ENCODE data around the gene ITPK1. TPM values are rescaled to one million over a fixed set of nuclear protein-coding genes. Genes with fewer than 3 reads are reported as not detected.

The ITPK1 gene
- total and polyA plus RNA-seq, 10 of the 15 experiments (the other 5 are each of a cell fraction or from before 2014, with no cell fraction given): 1.3 to 73.2 (median 27.0) TPM

DNA sequence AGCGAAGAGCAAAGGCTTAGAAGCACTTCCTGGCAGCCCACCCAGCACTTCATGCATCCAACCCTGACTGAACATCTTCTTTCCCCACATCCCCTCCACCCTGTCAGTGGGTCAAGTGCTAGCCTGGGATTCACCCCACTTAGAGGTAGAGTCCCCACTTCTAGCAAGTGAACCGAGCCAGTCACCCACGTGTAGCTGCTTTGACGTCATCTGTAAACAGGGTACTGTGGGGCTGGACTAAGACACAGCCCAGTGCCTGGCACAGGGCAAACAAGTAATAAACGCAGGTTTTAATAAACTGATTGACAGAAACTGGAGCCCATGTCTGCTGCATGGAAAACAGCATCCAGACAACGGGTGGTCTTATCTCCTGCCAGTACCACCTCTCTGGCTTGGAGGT is 61.7 kb downstream of the ITPK1 start (continued):
- TF ChIP-seq, protein P1, sequence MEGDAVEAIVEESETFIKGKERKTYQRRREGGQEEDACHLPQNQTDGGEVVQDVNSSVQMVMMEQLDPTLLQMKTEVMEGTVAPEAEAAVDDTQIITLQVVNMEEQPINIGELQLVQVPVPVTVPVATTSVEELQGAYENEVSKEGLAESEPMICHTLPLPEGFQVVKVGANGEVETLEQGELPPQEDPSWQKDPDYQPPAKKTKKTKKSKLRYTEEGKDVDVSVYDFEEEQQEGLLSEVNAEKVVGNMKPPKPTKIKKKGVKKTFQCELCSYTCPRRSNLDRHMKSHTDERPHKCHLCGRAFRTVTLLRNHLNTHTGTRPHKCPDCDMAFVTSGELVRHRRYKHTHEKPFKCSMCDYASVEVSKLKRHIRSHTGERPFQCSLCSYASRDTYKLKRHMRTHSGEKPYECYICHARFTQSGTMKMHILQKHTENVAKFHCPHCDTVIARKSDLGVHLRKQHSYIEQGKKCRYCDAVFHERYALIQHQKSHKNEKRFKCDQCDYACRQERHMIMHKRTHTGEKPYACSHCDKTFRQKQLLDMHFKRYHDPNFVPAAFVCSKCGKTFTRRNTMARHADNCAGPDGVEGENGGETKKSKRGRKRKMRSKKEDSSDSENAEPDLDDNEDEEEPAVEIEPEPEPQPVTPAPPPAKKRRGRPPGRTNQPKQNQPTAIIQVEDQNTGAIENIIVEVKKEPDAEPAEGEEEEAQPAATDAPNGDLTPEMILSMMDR (IDR thresholded peaks at IDR 0.05 in 2 of 3, conservative IDR thresholded peaks at IDR 0.05 in 1 of 3; ENCODE audit: control insufficient read depth in 2 of 3, extremely low read depth in 1 of 3, insufficient read depth in 1 of 3, low read depth in 3 of 3, low read length in 3 of 3): no peak
- no peak for TF ChIP-seq ZNF622 (IDR thresholded peaks at IDR 0.05)
- TF ChIP-seq, protein P2, sequence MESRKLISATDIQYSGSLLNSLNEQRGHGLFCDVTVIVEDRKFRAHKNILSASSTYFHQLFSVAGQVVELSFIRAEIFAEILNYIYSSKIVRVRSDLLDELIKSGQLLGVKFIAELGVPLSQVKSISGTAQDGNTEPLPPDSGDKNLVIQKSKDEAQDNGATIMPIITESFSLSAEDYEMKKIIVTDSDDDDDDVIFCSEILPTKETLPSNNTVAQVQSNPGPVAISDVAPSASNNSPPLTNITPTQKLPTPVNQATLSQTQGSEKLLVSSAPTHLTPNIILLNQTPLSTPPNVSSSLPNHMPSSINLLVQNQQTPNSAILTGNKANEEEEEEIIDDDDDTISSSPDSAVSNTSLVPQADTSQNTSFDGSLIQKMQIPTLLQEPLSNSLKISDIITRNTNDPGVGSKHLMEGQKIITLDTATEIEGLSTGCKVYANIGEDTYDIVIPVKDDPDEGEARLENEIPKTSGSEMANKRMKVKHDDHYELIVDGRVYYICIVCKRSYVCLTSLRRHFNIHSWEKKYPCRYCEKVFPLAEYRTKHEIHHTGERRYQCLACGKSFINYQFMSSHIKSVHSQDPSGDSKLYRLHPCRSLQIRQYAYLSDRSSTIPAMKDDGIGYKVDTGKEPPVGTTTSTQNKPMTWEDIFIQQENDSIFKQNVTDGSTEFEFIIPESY (IDR thresholded peaks at IDR 0.05): no peak
- no peak for TF ChIP-seq POLR2AphosphoS5 (IDR thresholded peaks at IDR 0.05; ENCODE audit: low read length)

DNA sequence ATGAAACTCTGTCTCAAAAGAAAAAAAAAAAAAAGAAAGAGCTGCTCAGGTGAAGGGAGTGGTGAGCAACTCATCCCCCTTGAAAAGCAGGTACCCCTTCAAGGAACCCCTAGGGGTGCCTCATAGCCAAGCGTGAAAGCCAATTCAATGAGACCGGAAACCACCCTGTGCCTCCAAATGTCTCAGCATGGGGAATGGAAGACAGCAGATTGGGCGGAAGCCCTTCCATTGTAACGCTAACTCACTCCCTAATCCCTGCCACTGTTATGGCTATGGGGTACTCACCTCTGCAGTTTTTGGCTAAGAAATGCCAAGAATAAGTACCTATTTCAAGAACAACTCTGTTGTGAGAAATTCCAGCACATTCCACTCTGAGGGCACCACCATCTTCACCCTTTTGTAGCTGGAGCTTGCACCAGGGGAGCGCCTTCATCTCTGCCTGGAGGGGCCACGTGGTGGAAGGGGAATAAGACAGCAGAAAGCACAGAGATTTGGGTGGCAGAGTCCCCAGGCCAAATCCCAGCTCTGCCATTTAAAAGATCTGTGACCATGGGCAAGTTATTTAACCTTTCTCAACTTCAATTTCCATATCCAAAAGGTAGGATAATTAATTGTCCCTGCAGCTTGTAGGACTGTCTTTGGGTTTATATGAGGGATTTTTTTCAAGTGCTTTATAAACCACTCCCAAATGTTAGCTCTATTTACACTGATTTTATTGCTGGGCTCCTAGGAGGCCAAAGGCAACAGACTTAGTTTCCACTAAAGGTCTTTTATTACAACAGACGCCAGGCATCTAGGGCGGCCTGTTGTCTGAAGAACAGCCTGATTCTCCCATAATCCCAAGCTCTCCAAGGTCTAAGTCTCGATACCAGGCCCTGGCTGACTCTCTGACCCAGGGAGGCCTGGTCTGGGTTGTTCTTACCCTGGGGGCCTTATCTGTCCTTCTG is 63.9 kb downstream of the ITPK1 start:
- Histone ChIP-seq H3K27me3 (replicated peaks in 1 of 2; ENCODE audit: control insufficient read depth in 2 of 2, insufficient read depth in 2 of 2, low read length in 1 of 2) (no peaks in the 10 kb centered on the region), H3K4me2 (ENCODE audit: control insufficient read depth, insufficient read depth) (no peak overlapping the region), H3K36me3 (ENCODE audit: control insufficient read depth in 2 of 2, insufficient read depth in 2 of 2, low read length in 1 of 2) (peaks cover 0 to 16% of the 10 kb centered on the region in 2 experiments; a peak in 3 of 4 replicates), H4K20me1 (ENCODE audit: control insufficient read depth, insufficient read depth) (no peaks in the 10 kb centered on the region), H3K9me3 (replicated peaks; ENCODE audit: control insufficient read depth, insufficient read depth, low read length) (no peaks in the 10 kb centered on the region), H3K9ac (ENCODE audit: control insufficient read depth, insufficient read depth, low read length) (no peak overlapping the region), H2AFZ (ENCODE audit: control insufficient read depth, low read depth, low read length) (no peak overlapping the region), H3K79me2 (ENCODE audit: control insufficient read depth, insufficient read depth, low read length) (no peaks in the 10 kb centered on the region; the same call in 1 of the 2 replicates), H3K27ac (ENCODE audit: control insufficient read depth, insufficient read depth) (no peak overlapping the region), H3K4me3 (no peak overlapping the region), H3K4me1 (ENCODE audit: control insufficient read depth, insufficient read depth, low read length) (no peaks in the 10 kb centered on the region)
- TF ChIP-seq, protein P3, sequence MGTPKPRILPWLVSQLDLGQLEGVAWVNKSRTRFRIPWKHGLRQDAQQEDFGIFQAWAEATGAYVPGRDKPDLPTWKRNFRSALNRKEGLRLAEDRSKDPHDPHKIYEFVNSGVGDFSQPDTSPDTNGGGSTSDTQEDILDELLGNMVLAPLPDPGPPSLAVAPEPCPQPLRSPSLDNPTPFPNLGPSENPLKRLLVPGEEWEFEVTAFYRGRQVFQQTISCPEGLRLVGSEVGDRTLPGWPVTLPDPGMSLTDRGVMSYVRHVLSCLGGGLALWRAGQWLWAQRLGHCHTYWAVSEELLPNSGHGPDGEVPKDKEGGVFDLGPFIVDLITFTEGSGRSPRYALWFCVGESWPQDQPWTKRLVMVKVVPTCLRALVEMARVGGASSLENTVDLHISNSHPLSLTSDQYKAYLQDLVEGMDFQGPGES (IDR thresholded peaks at IDR 0.05): no peak
- TF ChIP-seq CHD2 (IDR thresholded peaks at IDR 0.05; ENCODE audit: borderline replicate concordance, low read depth, low read length) (no peak), POLR2A (IDR thresholded peaks at IDR 0.05; ENCODE audit: low read depth, low read length) (no peak)
- ChIA-PET SMC1A (ENCODE audit: uncharacterized antibody, unreplicated experiment) (interaction anchor here (1.9 kb wide), 1 partner anchor 13 kb away, joined by 4 read pairs; no protein-coding TSS in a partner anchor), POLR2A (no interaction called here), RAD21 (ENCODE audit: unreplicated experiment) (interaction anchor here (1.4 kb wide), 1 partner anchor 62 kb away, joined by 3 read pairs; no protein-coding TSS in a partner anchor), CTCF (interaction anchor here (1.0 kb wide), 2 partner anchors 11 to 18 kb away, joined by 3 to 4 read pairs; no protein-coding TSS in a partner anchor)
- no peak for FAIRE-seq
- ATAC-seq: no peak
- WGBS (ENCODE audit: insufficient coverage, insufficient replicate concordance, low lambda C conversion rate, missing lambda C conversion rate): 95% methylated on average over 9 of the region's 9 CpGs
- BruUV-seq (replicated peaks): no TSS peak
- in situ Hi-C loops (cut with MboI) (no loop called here), intact Hi-C loops (cut with micrococcal nuclease; ENCODE audit: unreplicated experiment) (no loop called here)
- DNase-seq (ENCODE audit: low read depth, low spot score): no peak

Measured in GM12878 (cell line).